ENCODE data around the gene ANO6.
"Not testable (repeated sequence)": the region's sequence is repeated elsewhere in the genome, so short reads cannot be mapped to it uniquely, and the experiment has no call there.

The ANO6 gene

GRCh38 chr12:45309836-45310626 lies 94.1 kb downstream of the ANO6 start:
- TF ChIP-seq CTCF (IDR thresholded peaks at IDR 0.05; ENCODE audit: insufficient read depth, low read length, poor library complexity, severe bottlenecking), result no peak
- DNase-seq (ENCODE audit: extremely low read depth, insufficient read length), result no peak

GRCh38 chr12:45310627-45310968 lies 94.7 kb downstream of the ANO6 start:
- Histone ChIP-seq H3K36me3 (ENCODE audit: control insufficient read depth, insufficient read depth, low read length) (peaks cover 3% of the 10 kb centered on the region), H3K4me3 (replicated peaks; ENCODE audit: low read depth, low read length) (no peak overlapping the region), H3K27me3 (replicated peaks; ENCODE audit: control insufficient read depth, insufficient read depth, low read length) (no peaks in the 10 kb centered on the region)
- DNase-seq (ENCODE audit: extremely low read depth, insufficient read length), result no peak
- no peak for TF ChIP-seq CTCF (IDR thresholded peaks at IDR 0.05; ENCODE audit: insufficient read depth, low read length, poor library complexity, severe bottlenecking)

More at GRCh38 chr12:45309836-45310626, 94.1 kb downstream of the ANO6 start:
- Histone ChIP-seq H3K27me3 (replicated peaks; ENCODE audit: control insufficient read depth, insufficient read depth, low read length) (no peaks in the 10 kb centered on the region), H3K36me3 (ENCODE audit: control insufficient read depth, insufficient read depth, low read length) (no peaks in the 10 kb centered on the region; the same call in 1 of the 2 replicates), H3K4me3 (replicated peaks; ENCODE audit: low read depth, low read length) (no peak overlapping the region)

GRCh38 chr12:45312012-45312411 lies 96.1 kb downstream of the ANO6 start:
- Histone ChIP-seq H3K4me3 (replicated peaks; ENCODE audit: low read depth, low read length) (no peak overlapping the region), H3K27me3 (replicated peaks; ENCODE audit: control insufficient read depth, insufficient read depth, low read length) (no peaks in the 10 kb centered on the region), H3K36me3 (ENCODE audit: control insufficient read depth, insufficient read depth, low read length) (peaks cover 3% of the 10 kb centered on the region)
- no peak for DNase-seq (ENCODE audit: extremely low read depth, insufficient read length)
- no peak for TF ChIP-seq CTCF (IDR thresholded peaks at IDR 0.05; ENCODE audit: insufficient read depth, low read length, poor library complexity, severe bottlenecking)

GRCh38 chr12:45314770-45315169 lies 98.9 kb downstream of the ANO6 start:
- no peak for TF ChIP-seq CTCF (IDR thresholded peaks at IDR 0.05; ENCODE audit: insufficient read depth, low read length, poor library complexity, severe bottlenecking)
- peaks cover 3% of the 10 kb centered on the region for H3K36me3 ChIP-seq (ENCODE audit: control insufficient read depth, insufficient read depth, low read length)
- DNase-seq (ENCODE audit: extremely low read depth, insufficient read length), result no peak

GRCh38 chr12:45315462-45315861 lies 99.6 kb downstream of the ANO6 start:
- H3K36me3 ChIP-seq (ENCODE audit: control insufficient read depth, insufficient read depth, low read length), result peaks cover 3% of the 10 kb centered on the region
- TF ChIP-seq CTCF (IDR thresholded peaks at IDR 0.05; ENCODE audit: insufficient read depth, low read length, poor library complexity, severe bottlenecking), result no peak
- no peak for DNase-seq (ENCODE audit: extremely low read depth, insufficient read length)

More at GRCh38 chr12:45314770-45315169, 98.9 kb downstream of the ANO6 start:
- H3K27me3 ChIP-seq (replicated peaks; ENCODE audit: control insufficient read depth, insufficient read depth, low read length), result no peaks in the 10 kb centered on the region
- H3K4me3 ChIP-seq (replicated peaks; ENCODE audit: low read depth, low read length), result no peak overlapping the region

GRCh38 chr12:45317261-45317660 lies 101.4 kb downstream of the ANO6 start:
- not testable (repeated sequence) for DNase-seq (ENCODE audit: extremely low read depth, insufficient read length); H3K4me3 ChIP-seq (replicated peaks; ENCODE audit: low read depth, low read length); H3K27me3 ChIP-seq (replicated peaks; ENCODE audit: control insufficient read depth, insufficient read depth, low read length); H3K36me3 ChIP-seq (ENCODE audit: control insufficient read depth, insufficient read depth, low read length)

More at GRCh38 chr12:45315462-45315861, 99.6 kb downstream of the ANO6 start:
- Histone ChIP-seq H3K27me3 (replicated peaks; ENCODE audit: control insufficient read depth, insufficient read depth, low read length) (no peaks in the 10 kb centered on the region), H3K4me3 (replicated peaks; ENCODE audit: low read depth, low read length) (no peak overlapping the region)
